SK-N-SH (cell line): Measurements from ENCODE around the gene ITPRID1. TPM values are rescaled to one million over a fixed set of nuclear protein-coding genes. Genes with fewer than 3 reads are reported as not detected.

Experiments
- CTCF ChIA-PET: fragments of 300-600, 350-600 bp; formaldehyde crosslinking; extraction: SDS; loops from one replicate; lab custom pipeline; 2021; lab: Yijun Ruan, JAX
- POLR2A ChIA-PET: fragments of 350-600 bp; sonication (Branson Sonifier 250); formaldehyde crosslinking; extraction: SDS; loops from one replicate; lab custom pipeline; 2020; ENCODE audit warnings: antibody characterized with exemption, inconsistent platforms; lab: Yijun Ruan, JAX
- DNase-seq: peaks from one replicate; pipeline ENCODE4 v3.0.0; 2012
- H2AFZ ChIP-seq: fragments of 200-600 bp; sonication (generic); 2 replicates; pipeline ENCODE4 v1.8.1; 2016; ENCODE audit warnings: antibody characterized with exemption, mild to moderate bottlenecking, low read depth
- H3F3A ChIP-seq: fragments of 200-600 bp; sonication (generic); replicated peaks from 2 replicates; pipeline ENCODE3; 2016; ENCODE audit warnings: antibody characterized with exemption, mild to moderate bottlenecking; ENCODE audit not compliant: insufficient read depth
- H3K27ac ChIP-seq, 2 experiments: fragments of 200-500 bp in 1 of 2; fragments of 200-600 bp in 1 of 2; sonication (Bioruptor generic) in 1 of 2; sonication (generic), shearing (Covaris generic) in 1 of 2; 2 replicates each; pipeline versions ENCODE4 v1.5.1 to v1.6.1; 2014 to 2016; ENCODE audit warnings: low read depth in 2 of 2, inconsistent platforms in 1 of 2, low read length in 1 of 2, mild to moderate bottlenecking in 1 of 2, mixed read lengths in 1 of 2
- H3K27me3 ChIP-seq: fragments of 200-600 bp; sonication (generic), shearing (Covaris generic); 2 replicates; pipeline ENCODE4 v1.6.1; 2016; ENCODE audit warnings: mixed run types; ENCODE audit not compliant: insufficient read depth
- H3K36me3 ChIP-seq, 2 experiments: fragments of 200-500 bp in 1 of 2; fragments of 200-600 bp in 1 of 2; sonication (Bioruptor generic) in 1 of 2; sonication (generic) in 1 of 2; replicated peaks in 1 of 2; 2 replicates each; pipeline versions ENCODE3 to v1.5.1; 2014 to 2016; ENCODE audit warnings: low read length in 1 of 2, mild to moderate bottlenecking in 1 of 2; ENCODE audit not compliant: insufficient read depth in 2 of 2, control insufficient read depth in 1 of 2
- H3K4me1 ChIP-seq, 2 experiments: fragments of 200-500 bp in 1 of 2; fragments of 200-600 bp in 1 of 2; sonication (Bioruptor generic) in 1 of 2; sonication (generic), shearing (Covaris generic) in 1 of 2; 2 replicates each; pipeline versions ENCODE4 v1.5.1 to v1.6.1; 2014 to 2016; ENCODE audit warnings: low read depth in 1 of 2, low read length in 1 of 2, mixed run types in 1 of 2; ENCODE audit not compliant: insufficient read depth in 2 of 2, control insufficient read depth in 1 of 2
- H3K4me2 ChIP-seq: fragments of 200-600 bp; sonication (generic), shearing (Covaris generic); 2 replicates; pipeline ENCODE4 v1.6.1; 2017; ENCODE audit warnings: mixed run types
- H3K4me3 ChIP-seq, 2 experiments: fragments of 200-500 bp in 1 of 2; fragments of 200-600 bp in 1 of 2; sonication (Bioruptor generic) in 1 of 2; sonication (generic), shearing (Covaris generic) in 1 of 2; 2 replicates each; pipeline versions ENCODE4 v1.5.1 to v1.8.1; 2014 to 2016; ENCODE audit warnings: low read depth in 2 of 2, inconsistent platforms in 1 of 2, low read length in 1 of 2, mild to moderate bottlenecking in 1 of 2, mixed read lengths in 1 of 2, moderate library complexity in 1 of 2
- H3K79me2 ChIP-seq: fragments of 200-600 bp; sonication (generic); 2 replicates; pipeline ENCODE4 v1.8.1; 2017; ENCODE audit warnings: mild to moderate bottlenecking; ENCODE audit not compliant: insufficient read depth
- H3K9ac ChIP-seq: fragments of 200-600 bp; sonication (generic); 2 replicates; pipeline ENCODE4 v1.6.1; 2017; ENCODE audit warnings: mixed run types
- H3K9me2 ChIP-seq: fragments of 200-600 bp; sonication (generic); 2 replicates; pipeline ENCODE4 v1.6.1; 2017; ENCODE audit warnings: mixed run types
- H3K9me3 ChIP-seq: fragments of 200-600 bp; sonication (generic); 2 replicates; pipeline ENCODE4 v1.6.1; 2017; ENCODE audit warnings: mixed run types, mild to moderate bottlenecking, moderate library complexity
- H4K20me1 ChIP-seq: fragments of 200-600 bp; sonication (generic); 2 replicates; pipeline ENCODE4 v1.6.1; 2017; ENCODE audit warnings: mild to moderate bottlenecking, mixed run types; ENCODE audit not compliant: insufficient read depth
- CHD2 ChIP-seq: fragments of 150-350 bp; IDR thresholded peaks from 2 replicates; pipeline ENCODE4 v1.6.1; 2018; ENCODE audit warnings: low read length; ENCODE audit not compliant: partially characterized antibody
- CTCF ChIP-seq: fragments of 200-600 bp; sonication (generic); IDR thresholded peaks from 2 replicates; pipeline ENCODE4 v1.6.1; 2017; ENCODE audit warnings: antibody characterized with exemption, mild to moderate bottlenecking, moderate library complexity
- FOSL2 ChIP-seq: IDR thresholded peaks from 2 replicates; pipeline ENCODE4 v1.4.0; 2012; ENCODE audit warnings: low read depth, mild to moderate bottlenecking, moderate library complexity, borderline replicate concordance
- FOXJ3 ChIP-seq: sonication (generic); formaldehyde crosslinking; IDR thresholded peaks from 2 replicates; pipeline ENCODE4 v1.5.1; 2020; ENCODE audit warnings: mild to moderate bottlenecking, missing genetic modification reagents
- GABPA ChIP-seq: IDR thresholded peaks from 2 replicates; pipeline ENCODE4 v1.4.0; 2012; ENCODE audit warnings: low read depth, mild to moderate bottlenecking
- JUND ChIP-seq: IDR thresholded peaks from 2 replicates; pipeline ENCODE4 v1.4.0; 2012
- MAX ChIP-seq: IDR thresholded peaks from 2 replicates; pipeline ENCODE4 v1.4.0; 2012; ENCODE audit warnings: low read depth
- MXI1 ChIP-seq: IDR thresholded peaks from 2 replicates; pipeline ENCODE4 v1.6.1; 2012; ENCODE audit warnings: mild to moderate bottlenecking, low read depth, low read length, improper control_type of control experiment
- NFIC ChIP-seq: IDR thresholded peaks from 2 replicates; pipeline ENCODE4 v1.4.0; 2012; ENCODE audit warnings: borderline replicate concordance
- REST ChIP-seq: IDR thresholded peaks from 2 replicates; pipeline ENCODE4 v1.6.1; 2012; ENCODE audit warnings: mild to moderate bottlenecking, low read depth, low read length, moderate library complexity
- RFX5 ChIP-seq: IDR thresholded peaks from 2 replicates; pipeline ENCODE4 v1.6.1; 2012; ENCODE audit warnings: mild to moderate bottlenecking, improper control_type of control experiment, low read length
- TCF12 ChIP-seq: IDR thresholded peaks from 2 replicates; pipeline ENCODE4 v1.4.0; 2012
- USF1 ChIP-seq: IDR thresholded peaks from 2 replicates; pipeline ENCODE4 v1.4.0; 2012; ENCODE audit warnings: low read depth, borderline replicate concordance
- ZBTB33 ChIP-seq: IDR thresholded peaks from 2 replicates; pipeline ENCODE4 v1.4.0; 2012; ENCODE audit warnings: low read depth, borderline replicate concordance
- WGBS: methylation state at CpG from one replicate; pipeline ENCODE4 v1.1.6; 2017; ENCODE audit warnings: low lambda C conversion rate; 5-methylcytosine and 5-hydroxymethylcytosine counted together
- polyA plus RNA-seq, 3 experiments: library from polyadenylated mRNA; depleted of rRNA; stranded (reverse); fragments of >200 nt; gene quantifications; 2 replicates each; pipeline ENCODE4 v1.2.3, GENCODE V29; 2012

The ITPRID1 gene
- polyA plus RNA-seq, 1 of the 3 experiments (the other 2 are of a cell fraction) = not detected

GRCh38 chr7:31692871-31693270 is 179.0 kb downstream of the ITPRID1 start:
- Histone ChIP-seq H3K27ac (no peak overlapping the region), H3K36me3 (no peaks in the 10 kb centered on the region), H3K9me2 (no peaks in the 10 kb centered on the region), H3F3A (no peaks in the 10 kb centered on the region), H3K4me2 (no peak overlapping the region), H3K4me1 (no peaks in the 10 kb centered on the region)
- TF ChIP-seq RFX5 (no peak), NFIC (no peak), JUND (no peak), USF1 (no peak), GABPA (no peak), MXI1 (no peak), TCF12 (no peak), MAX (no peak), ZBTB33 (no peak), CTCF (no peak), CHD2 (no peak), FOXJ3 (CRISPR knock-in tag) (no peak), REST (no peak), FOSL2 (no peak)
- TF ChIP-seq, all 33 proteins: peak for 0
- Histone ChIP-seq H3K9me3 (no peaks in the 10 kb centered on the region), H3K27me3 (peaks cover 18% of the 10 kb centered on the region; the same call in 1 of the 2 replicates), H3K79me2 (no peaks in the 10 kb centered on the region), H3K4me3 (no peak overlapping the region), H3K9ac (no peak overlapping the region), H4K20me1 (no peaks in the 10 kb centered on the region), H2AFZ (no peak overlapping the region)
- ChIA-PET CTCF (interaction anchor here (1.0 kb wide), 1 partner anchor 599 kb away, joined by 3 read pairs; no protein-coding TSS in a partner anchor), POLR2A (no interaction called here)
- WGBS = 3% methylated on average over 2 of the region's 2 CpGs
- no peak for DNase-seq
